ENCODE results near the gene PXMP4. TPM values are rescaled to one million over a fixed set of nuclear protein-coding genes. Genes with fewer than 3 reads are reported as not detected.

Gene PXMP4
- total RNA-seq, 1 experiment from 2014 or later, result 3.3 TPM

DNA sequence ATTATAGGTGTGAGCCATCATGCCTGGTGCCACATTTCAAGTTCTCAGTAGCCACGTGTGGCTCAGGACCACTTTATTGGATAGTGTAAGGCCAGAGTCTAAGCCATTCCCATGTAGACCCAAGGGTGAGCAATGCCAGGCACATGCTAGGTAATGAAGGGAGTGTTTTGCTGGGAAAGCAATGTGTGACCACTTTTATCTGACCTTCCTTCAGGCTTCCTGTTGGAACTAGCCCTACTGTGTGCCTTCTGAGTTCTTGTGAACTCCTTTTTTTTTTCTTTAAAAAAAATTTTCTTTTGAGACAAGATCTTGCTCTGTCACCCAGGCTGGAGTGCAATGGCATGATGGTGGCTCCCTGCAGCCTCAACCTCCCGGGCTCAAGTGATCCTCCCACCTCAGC is 45.0 kb upstream of the PXMP4 start (continued):
- TF ChIP-seq TP53 (CRISPR knock-in tag; IDR thresholded peaks at IDR 0.05) (no peak), PRRX2 (CRISPR knock-in tag; IDR thresholded peaks at IDR 0.05) (no peak), NFE2L1 (CRISPR knock-in tag; IDR thresholded peaks at IDR 0.05) (no peak)
- TF ChIP-seq, protein P1, sequence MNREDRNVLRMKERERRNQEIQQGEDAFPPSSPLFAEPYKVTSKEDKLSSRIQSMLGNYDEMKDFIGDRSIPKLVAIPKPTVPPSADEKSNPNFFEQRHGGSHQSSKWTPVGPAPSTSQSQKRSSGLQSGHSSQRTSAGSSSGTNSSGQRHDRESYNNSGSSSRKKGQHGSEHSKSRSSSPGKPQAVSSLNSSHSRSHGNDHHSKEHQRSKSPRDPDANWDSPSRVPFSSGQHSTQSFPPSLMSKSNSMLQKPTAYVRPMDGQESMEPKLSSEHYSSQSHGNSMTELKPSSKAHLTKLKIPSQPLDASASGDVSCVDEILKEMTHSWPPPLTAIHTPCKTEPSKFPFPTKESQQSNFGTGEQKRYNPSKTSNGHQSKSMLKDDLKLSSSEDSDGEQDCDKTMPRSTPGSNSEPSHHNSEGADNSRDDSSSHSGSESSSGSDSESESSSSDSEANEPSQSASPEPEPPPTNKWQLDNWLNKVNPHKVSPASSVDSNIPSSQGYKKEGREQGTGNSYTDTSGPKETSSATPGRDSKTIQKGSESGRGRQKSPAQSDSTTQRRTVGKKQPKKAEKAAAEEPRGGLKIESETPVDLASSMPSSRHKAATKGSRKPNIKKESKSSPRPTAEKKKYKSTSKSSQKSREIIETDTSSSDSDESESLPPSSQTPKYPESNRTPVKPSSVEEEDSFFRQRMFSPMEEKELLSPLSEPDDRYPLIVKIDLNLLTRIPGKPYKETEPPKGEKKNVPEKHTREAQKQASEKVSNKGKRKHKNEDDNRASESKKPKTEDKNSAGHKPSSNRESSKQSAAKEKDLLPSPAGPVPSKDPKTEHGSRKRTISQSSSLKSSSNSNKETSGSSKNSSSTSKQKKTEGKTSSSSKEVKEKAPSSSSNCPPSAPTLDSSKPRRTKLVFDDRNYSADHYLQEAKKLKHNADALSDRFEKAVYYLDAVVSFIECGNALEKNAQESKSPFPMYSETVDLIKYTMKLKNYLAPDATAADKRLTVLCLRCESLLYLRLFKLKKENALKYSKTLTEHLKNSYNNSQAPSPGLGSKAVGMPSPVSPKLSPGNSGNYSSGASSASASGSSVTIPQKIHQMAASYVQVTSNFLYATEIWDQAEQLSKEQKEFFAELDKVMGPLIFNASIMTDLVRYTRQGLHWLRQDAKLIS (CRISPR knock-in tag; IDR thresholded peaks at IDR 0.05; ENCODE audit: borderline replicate concordance), result no peak

DNA sequence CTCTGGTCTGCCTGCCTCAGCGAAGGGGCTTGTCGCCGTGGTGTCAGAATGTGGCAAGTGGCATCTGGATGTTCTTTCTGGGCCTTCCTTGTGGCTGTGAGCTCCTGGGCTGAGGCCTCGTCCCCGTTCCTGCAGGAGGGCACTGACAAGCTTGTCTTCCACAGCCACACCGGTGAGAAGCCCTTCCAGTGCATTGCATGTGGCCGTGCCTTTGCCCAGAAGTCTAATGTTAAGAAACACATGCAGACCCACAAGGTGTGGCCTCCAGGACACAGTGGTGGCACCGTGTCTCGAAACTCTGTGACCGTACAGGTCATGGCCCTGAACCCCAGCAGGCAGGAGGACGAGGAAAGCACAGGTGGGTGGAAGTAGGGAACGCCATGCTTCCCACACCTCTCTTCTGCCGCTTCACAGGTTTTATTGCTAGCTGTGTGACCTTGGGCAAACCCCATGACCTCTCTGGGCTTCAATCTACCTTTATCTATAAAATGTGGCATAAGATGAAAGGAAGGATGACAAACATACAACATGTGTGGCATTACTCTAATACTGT is 41.7 kb upstream of the PXMP4 start:
- Mint-ChIP-seq H3K36me3 (peaks cover 17% of the 10 kb centered on the region), H3K27ac (no peak overlapping the region), H3K4me1 (no peaks in the 10 kb centered on the region), H3K4me3 (no peak overlapping the region), H3K9me3 (peaks cover 6% of the 10 kb centered on the region), H3K27me3 (ENCODE audit: low read depth) (no peaks in the 10 kb centered on the region)
- ATAC-seq (no peak), DNase-seq (ENCODE audit: low spot score) (no peak)
- CTCF ChIA-PET, result interaction anchor here (1.0 kb wide), 1 partner anchor 30 kb away, joined by 3 read pairs; no protein-coding TSS in a partner anchor
- TF ChIP-seq, protein P2, sequence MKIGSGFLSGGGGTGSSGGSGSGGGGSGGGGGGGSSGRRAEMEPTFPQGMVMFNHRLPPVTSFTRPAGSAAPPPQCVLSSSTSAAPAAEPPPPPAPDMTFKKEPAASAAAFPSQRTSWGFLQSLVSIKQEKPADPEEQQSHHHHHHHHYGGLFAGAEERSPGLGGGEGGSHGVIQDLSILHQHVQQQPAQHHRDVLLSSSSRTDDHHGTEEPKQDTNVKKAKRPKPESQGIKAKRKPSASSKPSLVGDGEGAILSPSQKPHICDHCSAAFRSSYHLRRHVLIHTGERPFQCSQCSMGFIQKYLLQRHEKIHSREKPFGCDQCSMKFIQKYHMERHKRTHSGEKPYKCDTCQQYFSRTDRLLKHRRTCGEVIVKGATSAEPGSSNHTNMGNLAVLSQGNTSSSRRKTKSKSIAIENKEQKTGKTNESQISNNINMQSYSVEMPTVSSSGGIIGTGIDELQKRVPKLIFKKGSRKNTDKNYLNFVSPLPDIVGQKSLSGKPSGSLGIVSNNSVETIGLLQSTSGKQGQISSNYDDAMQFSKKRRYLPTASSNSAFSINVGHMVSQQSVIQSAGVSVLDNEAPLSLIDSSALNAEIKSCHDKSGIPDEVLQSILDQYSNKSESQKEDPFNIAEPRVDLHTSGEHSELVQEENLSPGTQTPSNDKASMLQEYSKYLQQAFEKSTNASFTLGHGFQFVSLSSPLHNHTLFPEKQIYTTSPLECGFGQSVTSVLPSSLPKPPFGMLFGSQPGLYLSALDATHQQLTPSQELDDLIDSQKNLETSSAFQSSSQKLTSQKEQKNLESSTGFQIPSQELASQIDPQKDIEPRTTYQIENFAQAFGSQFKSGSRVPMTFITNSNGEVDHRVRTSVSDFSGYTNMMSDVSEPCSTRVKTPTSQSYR (CRISPR knock-in tag; IDR thresholded peaks at IDR 0.05), result no peak
- TF ChIP-seq ZNF219 (CRISPR knock-in tag; IDR thresholded peaks at IDR 0.05; ENCODE audit: borderline replicate concordance) (no peak), TEAD4 (CRISPR knock-in tag; IDR thresholded peaks at IDR 0.05) (no peak), ZNF671 (CRISPR knock-in tag; IDR thresholded peaks at IDR 0.05) (no peak), HMGA2 (CRISPR knock-in tag; IDR thresholded peaks at IDR 0.05) (no peak), GTF2I (CRISPR knock-in tag; conservative IDR thresholded peaks at IDR 0.05) (no peak)
- TF ChIP-seq, protein P3, sequence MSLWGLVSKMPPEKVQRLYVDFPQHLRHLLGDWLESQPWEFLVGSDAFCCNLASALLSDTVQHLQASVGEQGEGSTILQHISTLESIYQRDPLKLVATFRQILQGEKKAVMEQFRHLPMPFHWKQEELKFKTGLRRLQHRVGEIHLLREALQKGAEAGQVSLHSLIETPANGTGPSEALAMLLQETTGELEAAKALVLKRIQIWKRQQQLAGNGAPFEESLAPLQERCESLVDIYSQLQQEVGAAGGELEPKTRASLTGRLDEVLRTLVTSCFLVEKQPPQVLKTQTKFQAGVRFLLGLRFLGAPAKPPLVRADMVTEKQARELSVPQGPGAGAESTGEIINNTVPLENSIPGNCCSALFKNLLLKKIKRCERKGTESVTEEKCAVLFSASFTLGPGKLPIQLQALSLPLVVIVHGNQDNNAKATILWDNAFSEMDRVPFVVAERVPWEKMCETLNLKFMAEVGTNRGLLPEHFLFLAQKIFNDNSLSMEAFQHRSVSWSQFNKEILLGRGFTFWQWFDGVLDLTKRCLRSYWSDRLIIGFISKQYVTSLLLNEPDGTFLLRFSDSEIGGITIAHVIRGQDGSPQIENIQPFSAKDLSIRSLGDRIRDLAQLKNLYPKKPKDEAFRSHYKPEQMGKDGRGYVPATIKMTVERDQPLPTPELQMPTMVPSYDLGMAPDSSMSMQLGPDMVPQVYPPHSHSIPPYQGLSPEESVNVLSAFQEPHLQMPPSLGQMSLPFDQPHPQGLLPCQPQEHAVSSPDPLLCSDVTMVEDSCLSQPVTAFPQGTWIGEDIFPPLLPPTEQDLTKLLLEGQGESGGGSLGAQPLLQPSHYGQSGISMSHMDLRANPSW (CRISPR knock-in tag; conservative IDR thresholded peaks at IDR 0.05; ENCODE audit: low read depth), result no peak
- POLR2A ChIA-PET, result no interaction called here

DNA sequence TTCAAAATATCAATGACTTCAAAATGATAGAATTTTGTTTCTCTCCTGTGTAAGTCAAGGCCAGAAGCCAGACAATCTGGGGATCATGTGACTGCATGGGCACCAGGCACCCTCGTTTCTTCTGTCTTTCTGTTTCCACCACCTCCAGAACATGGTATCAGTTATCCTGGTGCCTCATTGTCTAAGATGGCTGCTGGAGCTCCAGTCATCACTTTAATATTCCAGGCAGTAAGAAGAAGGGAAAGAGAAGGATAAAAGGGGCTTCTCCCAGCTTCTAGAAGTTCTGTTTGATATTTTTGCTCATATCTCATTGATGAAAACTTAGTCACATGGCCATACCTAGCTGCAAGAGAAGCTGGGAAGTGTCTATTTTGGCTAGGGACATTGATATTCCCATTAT is 37.3 kb upstream of the PXMP4 start:
- H3K27ac Mint-ChIP-seq, result no peak overlapping the region
- no peak for ATAC-seq
- TF ChIP-seq TCF7 (CRISPR knock-in tag; IDR thresholded peaks at IDR 0.05; ENCODE audit: low read depth) (no peak), HMGA2 (CRISPR knock-in tag; IDR thresholded peaks at IDR 0.05) (no peak), SMAD3 (CRISPR knock-in tag; IDR thresholded peaks at IDR 0.05; ENCODE audit: borderline replicate concordance) (no peak), ZNF219 (CRISPR knock-in tag; IDR thresholded peaks at IDR 0.05; ENCODE audit: borderline replicate concordance) (no peak), MXD4 (CRISPR knock-in tag; IDR thresholded peaks at IDR 0.05; ENCODE audit: borderline replicate concordance) (no peak)
- TF ChIP-seq, protein P4, sequence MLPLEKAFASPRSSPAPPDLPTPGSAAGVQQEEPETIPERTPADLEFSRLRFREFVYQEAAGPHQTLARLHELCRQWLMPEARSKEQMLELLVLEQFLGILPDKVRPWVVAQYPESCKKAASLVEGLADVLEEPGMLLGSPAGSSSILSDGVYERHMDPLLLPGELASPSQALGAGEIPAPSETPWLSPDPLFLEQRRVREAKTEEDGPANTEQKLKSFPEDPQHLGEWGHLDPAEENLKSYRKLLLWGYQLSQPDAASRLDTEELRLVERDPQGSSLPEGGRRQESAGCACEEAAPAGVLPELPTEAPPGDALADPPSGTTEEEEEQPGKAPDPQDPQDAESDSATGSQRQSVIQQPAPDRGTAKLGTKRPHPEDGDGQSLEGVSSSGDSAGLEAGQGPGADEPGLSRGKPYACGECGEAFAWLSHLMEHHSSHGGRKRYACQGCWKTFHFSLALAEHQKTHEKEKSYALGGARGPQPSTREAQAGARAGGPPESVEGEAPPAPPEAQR (CRISPR knock-in tag; IDR thresholded peaks at IDR 0.05), result no peak
- no peak for DNase-seq (ENCODE audit: low spot score)
- POLR2A ChIA-PET, result no interaction called here
- CTCF ChIA-PET, result no interaction called here
- H3K27me3 Mint-ChIP-seq (ENCODE audit: low read depth), result no peaks in the 10 kb centered on the region
- peaks cover 27% of the 10 kb centered on the region for H3K36me3 Mint-ChIP-seq
- no peak overlapping the region for H3K4me3 Mint-ChIP-seq
- H3K9me3 Mint-ChIP-seq, result peaks cover 6% of the 10 kb centered on the region
- H3K4me1 Mint-ChIP-seq, result peaks cover 7% of the 10 kb centered on the region

Measured in WTC11 (cell line).